Kidney capillary endothelial cell (primary cell): ENCODE data around the gene DNASE1L1.
"Not testable (repeated sequence)": the region's sequence is repeated elsewhere in the genome, so short reads cannot be mapped to it uniquely, and the experiment has no call there.

ENCODE experiments used
- DNase-seq: peaks from one replicate; pipeline ENCODE4 v3.0.0-alpha.2; 2018; ENCODE audit warnings: low spot score

The DNASE1L1 gene

DNA sequence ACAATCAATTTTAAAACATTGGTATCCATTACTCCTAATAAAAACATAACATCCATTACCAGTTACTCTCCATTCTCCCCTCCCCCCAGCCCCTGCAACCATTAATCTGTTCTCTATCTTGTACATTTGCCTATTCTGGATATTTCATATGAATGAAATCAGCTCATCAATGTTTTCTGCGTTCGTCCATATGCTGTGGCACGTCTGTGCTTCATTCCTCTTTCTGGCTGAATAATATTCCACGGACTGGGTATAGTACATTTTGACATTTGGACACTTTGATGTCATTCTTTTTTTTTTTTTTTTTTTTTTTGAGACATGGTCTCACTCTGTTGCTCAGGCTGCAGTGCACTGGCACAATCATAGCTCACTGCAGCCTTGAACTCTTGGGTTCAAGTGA is 5.2 kb downstream of the DNASE1L1 start:
- no peak for DNase-seq

DNA sequence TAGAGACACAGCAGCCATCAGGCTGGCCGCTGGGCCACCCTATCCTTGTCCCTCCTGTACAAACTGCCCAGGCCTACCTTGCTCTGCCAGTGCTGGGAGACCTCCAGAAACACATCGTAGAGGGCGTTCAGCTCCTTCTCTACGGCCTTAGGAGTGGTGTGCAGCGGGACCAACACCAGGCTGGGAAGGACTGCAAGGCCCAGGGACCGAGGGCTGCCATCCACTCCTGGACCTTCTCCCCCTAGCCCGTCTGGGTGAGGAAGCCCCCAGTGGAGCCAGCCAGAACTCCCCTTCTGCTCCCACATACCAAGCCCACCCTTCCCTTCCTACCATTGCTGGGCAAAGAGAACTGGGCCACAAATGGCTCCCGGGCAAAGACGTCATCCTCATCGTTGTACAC is 5.9 kb downstream of the DNASE1L1 start:
- no peak for DNase-seq

DNA sequence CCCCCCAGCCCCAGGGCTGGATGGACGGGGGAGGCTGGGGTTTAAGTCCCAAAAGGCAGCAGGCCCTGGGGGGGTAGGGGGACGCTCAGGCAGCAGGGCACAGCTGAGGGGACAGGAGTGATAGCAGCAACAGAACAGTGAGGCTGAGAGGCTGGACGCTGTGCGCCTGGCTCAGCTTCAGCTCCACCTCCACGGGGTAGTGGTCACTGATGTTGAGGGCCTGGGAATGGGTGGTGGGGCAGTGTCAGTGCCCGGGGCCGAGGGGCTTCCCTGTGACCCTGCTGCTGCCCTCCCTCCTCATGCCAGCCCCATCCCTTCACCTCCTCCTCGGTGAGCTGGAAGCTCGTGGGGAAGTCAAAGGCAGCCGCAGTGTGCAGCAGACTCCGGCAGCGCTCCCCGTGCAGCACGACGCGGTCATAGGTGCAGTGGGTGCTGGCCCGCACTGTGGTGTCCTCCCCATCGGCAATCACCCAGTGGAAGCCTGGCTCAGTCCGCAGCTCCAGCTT is 6.4 kb downstream of the DNASE1L1 start:
- no peak for DNase-seq

DNA sequence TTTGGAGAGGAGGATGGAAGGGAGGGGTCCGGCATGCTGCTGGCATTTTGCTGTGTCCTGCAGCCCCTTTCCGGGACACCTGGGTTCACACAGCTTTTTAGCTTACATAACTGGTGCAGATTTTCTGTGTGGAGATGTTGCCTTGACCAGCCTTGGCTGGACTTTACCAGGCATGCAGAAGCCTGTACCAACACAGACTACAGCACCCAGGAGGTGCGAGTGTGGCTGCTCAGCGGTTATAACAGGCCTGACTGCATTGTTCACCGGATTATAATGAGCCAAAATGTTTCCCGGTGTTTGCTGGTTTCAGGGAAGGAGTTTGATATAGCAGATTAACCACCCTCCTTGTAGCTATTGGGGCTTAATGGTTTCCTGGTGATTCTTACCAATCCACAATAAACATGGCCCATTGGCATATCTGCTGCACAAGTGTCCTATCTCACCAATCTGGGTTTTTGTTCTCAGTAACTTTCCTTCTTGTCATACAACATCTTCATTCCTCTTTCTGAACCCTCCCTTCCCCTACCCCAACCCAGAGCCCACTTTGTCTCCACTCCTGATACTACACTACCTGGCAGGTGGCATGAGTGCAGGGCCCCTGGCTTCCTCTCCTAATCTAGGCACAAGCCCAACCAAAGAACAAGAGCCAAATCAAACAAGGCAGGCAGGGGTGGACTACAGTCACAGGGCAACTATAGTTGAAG is 7.0 kb downstream of the DNASE1L1 start:
- DNase-seq, result no peak

DNA sequence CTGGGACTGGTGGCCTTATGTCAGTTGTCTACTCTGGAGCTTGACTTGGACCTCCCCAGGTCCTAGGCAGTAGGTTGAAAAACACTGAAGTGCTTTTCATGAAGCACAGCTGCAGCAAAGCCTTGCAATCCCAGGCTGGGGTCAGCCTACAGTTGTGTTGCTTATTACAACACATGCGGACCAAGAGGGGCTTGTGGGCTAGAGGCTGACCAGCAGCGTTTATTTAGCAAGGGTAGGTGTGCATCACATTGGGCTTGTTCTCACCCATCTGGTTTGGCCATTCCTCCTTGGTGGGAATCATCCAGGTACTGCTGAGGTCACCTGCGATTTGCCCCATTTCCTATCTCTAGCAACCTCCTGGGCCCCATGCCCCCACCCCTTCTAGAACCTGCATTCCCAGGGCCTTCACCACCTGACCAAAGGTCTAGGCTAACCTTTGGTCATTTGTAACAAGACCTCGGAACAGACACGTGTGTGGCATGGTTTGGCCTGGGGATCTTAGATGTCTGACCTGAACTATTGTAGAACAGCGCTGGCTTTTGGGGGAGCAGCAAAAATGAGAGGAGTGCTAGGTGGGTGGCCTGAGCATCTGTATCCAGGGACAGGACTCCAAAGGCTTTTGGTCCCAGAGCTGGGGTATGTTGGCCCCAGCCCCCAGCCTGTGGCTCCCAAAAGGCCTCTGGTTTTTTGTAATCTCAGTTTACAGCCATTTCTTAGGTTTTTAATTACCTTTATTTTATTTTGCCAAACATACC is 7.8 kb downstream of the DNASE1L1 start:
- no peak for DNase-seq

DNA sequence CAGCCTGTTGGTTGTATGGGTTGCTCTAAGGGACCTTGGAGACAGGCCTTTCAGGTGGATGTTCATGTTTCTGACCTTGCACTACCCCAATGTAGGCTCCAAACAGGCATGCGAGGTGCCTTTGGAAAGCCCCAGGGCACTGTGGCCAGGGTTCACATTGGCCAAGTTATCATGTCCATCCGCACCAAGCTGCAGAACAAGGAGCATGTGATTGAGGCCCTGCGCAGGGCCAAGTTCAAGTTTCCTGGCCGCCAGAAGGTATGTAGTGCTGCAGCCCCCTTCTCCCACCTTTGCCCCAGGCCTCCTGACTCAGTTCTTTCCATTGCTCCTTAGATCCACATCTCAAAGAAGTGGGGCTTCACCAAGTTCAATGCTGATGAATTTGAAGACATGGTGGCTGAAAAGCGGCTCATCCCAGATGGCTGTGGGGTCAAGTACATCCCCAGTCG is 8.7 kb downstream of the DNASE1L1 start:
- not testable (repeated sequence) for DNase-seq

DNA sequence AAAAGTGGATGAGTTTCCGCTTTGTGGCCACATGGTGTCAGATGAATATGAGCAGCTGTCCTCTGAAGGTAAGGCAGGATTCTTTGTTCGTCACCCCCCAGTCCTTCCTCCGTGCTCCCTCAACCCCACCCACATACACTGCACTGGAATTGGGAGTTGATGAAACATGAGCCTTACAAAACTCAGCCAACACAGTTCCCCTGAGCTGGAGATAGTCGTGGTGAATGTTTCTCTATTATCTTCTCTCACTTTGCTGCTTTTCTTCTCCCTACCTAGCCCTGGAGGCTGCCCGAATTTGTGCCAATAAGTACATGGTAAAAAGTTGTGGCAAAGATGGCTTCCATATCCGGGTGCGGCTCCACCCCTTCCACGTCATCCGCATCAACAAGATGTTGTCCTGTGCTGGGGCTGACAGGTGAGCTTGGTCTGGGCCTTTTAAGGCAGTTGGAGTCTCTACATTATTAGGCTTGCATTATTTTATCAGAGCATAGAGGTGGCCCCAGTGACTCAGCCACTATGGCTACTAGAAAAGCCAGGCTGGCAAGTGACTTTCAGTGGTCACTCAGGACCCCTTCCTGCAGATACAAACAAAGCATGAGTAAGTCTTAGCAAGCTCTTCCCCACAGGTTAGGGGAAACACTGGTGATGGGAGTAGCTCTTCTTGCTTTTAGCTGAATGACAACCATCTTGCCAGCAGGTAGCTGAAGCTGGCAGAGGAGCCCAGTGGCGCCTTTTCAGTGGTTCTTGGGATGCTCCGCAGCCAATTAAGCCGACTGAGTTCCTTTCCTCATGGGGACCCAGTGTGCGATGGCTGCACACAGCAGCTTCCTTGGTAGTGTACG is 9.3 kb downstream of the DNASE1L1 start:
- DNase-seq, result no peak

DNA sequence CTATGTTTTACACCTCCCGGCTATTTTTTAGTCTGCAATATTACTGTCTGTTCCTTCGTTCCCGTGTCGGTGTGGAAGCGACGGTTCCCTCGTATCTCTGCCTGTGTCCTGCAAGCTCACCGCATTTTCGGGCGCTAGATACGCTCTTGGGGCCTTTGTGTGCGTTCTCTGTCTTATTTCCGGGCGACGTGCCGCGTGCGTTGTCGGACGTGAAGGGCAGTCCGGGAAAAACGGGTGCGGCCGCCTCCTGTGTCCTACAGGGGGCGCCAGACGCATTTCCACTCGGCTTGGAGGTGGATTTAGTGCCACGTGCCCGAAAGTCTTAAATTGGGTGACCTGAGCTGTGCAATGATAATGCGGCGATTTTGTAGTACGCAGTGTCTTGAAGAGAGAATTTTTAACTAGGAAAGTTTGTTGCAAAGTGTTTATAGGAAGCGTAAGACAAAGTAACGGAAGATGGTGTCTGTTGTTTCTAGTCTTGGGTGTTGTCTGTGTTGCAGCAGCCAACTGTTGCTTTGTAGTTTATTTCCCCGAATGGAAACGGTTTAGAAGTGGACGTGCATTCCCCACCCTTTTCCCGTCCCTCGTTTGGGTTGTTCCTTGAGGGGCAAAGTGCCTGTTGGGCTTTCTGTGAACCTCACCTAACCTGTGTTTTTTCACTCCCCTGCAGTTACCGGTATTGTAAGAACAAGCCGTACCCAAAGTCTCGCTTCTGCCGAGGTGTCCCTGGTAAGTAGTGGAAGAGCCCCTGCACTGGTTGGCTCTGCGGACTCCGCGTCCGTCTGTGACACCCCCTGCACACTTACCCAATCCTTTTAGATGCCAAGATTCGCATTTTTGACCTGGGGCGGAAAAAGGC is 10.2 kb downstream of the DNASE1L1 start:
- no peak for DNase-seq

DNA sequence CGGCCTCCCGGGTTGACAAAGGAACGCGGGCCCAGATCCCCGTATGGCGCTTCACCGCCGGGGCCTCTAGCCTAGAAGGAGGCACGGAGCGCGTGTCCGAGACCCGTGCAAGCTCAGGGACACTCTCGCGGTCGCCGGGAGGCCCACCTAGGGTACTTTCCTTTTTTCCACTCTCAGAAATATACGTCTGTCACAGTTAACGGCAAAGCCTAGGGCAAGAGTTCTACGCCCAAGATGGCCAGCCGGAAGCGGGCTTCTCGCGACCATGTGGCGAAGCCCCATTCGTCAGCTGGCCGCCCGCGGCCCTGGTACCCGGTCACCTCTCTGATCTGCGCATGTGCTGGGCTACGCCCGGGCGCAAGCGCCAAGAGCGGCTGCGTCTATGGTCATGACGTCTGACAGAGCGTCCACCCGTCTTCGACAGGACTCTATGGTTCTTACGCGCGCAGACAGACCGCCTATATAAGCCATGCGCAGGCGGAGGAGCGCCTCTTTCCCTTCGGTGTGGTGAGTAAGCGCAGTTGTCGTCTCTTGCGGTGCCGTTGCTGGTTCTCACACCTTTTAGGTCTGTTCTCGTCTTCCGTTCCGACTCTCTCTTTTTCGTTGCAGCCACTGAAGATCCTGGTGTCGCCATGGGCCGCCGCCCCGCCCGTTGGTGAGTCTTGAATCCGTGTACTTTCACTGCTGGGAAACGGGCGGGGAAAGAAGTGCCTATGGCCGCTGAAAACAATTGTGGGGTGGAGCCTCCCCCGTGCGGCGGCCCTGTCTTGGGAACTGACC is 11.0 kb downstream of the DNASE1L1 start, which contains the start of gene RPL10:
Gene RPL10 (plus strand): TSS at position 490 of the 780 bp plus-strand sequence. CDS start 143 bp downstream, at position 633.
- peak; percentile 76 for DNase-seq

DNA sequence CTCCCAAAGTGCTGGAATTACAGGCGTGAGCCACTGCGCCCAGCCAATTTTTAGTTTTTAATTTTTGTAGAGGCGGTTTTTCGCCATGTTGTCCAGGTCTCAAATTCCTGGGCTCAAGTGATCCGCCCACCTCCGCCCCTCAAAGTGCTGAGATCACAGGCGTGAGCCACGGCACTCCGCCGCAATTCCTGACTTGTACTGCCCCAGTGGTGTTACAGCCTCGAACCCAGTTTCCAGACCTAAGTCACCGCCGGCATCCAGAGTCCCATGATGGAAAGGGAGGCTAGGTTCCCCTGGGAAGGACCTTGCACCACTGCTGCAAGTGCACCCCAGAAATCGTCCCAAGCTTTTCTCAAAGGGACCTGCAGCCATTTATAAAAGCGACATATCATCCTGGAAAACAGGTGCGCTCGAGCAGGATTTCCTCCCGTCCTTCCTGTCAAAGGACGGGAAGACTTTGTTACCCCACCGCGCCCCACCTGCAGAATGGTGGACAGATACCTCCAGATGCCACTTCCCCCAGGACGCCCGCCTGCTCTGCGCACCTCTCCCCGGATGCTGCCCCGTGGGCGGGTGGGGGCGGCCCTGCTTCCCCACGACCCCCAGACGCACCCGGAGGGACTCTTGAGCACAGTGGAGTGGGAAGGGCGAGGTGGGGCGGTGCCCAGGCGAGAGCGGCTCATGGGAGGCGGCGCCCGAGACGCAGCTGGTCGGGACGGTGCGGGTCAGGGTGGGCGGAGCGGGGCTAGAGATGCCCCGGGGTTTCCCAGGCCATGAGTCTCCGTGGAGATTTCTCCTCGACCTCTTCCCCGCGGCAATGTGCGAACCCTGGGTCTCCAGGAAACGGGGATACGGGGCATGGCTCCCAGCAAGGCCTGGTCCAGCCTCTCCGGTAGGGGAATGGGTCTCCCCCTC is 11.8 kb downstream of the DNASE1L1 start:
- DNase-seq, result no peak

DNA sequence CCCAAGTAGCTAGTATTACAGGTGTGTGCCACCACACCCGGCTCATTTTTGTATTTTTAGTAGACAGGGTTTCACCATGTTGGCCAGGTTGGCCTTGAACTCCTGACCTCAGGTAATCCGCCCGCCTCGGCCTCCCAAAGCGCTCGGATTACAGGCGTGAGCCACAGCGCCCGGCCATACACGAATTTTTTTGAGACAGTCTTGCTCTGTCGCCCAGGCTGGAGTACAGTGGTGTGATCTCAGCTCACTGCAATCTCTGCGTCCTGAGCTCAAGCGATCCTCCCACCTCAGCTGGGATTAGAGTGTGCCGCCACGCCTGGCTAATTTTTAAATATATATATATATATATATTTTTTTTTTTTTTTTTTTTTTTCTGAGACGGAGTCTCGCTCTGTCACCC is 12.7 kb downstream of the DNASE1L1 start:
- not testable (repeated sequence) for DNase-seq

DNA sequence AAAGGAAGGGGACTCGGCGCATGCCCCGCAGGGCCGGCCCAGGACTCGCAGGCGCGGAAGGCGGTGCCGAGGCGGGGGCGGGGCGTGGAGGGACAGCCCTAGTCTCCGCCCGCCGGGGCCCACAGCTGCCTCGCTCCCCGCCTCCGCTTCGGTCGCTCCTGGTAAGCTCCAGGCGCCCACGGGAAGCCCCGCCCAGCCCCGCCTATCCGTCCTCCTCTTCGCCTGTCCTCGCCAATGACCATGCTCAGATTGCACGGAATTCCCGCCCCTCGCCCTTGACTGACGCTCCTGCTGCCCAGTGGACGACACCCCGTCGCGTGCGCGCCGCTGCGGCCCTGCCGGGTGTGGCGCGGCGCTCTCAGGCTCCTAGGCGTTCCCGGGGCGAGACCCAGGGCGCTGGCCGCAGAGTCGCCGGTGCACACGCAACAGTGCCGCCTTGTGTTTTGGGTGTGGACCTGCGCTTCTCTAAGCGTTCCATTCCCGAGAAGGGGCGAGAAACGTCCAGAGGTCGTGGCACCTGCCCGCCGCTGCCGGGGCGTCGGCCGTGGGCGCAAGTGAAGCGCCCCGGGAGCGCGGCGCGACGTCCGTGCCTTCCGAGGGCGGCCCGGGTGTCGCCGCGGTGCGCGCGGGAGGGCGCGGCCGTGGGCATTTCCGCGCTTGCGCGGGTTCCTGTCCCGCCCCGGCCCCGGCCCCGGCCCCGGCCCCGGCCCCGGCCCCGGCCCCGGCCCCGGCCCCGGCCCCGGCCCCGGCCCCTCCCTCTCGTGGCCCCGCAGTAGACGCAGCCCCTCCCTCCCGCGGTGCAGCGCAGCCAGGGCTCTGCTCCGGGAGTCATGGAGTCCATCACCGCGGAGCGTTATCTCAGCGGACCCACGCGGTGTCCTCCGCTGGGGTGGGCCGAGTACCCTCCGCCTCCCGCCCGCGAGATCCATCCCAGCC is 19.0 kb downstream of the DNASE1L1 start:
- DNase-seq, result not testable (repeated sequence)

DNA sequence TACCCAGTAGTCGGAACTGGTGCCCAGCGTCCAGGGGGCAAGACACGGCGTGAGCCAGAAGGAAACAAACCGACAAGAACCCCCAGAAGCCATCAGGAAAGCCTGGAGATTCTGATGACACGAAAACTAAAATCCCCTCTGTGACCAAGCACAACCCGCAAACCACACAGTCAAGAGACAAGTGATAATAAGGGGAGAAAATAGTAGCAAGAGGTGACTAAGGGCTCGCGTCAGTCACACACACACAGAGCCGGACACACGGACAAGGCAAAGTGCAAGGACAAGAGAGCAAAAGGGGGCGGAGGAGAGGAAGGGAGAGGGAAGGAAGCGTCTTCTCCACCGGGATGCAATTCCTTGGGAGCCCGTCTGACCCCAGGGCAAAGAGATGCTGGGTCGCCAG is 20.4 kb downstream of the DNASE1L1 start:
- DNase-seq, result not testable (repeated sequence)

DNA sequence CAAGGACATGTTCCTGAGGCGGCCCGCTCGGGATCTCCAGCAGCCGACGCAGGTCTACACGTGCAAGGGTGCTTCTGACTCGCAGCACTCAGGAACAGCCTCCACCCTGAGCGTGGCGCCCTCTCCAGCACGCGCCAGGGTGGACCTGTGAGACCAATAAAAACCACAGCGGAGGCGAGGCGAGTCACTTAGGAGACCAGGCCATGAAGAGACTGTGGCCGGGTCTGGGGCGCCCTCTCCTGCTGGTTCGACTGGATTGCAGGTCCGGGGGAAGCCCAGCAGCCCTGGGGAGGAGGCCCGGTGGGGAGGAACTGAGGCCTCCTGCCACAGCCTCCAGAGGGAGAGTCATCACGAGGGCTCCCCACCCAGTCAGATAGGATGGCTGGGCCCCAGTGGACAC is 21.0 kb downstream of the DNASE1L1 start:
- not testable (repeated sequence) for DNase-seq

DNA sequence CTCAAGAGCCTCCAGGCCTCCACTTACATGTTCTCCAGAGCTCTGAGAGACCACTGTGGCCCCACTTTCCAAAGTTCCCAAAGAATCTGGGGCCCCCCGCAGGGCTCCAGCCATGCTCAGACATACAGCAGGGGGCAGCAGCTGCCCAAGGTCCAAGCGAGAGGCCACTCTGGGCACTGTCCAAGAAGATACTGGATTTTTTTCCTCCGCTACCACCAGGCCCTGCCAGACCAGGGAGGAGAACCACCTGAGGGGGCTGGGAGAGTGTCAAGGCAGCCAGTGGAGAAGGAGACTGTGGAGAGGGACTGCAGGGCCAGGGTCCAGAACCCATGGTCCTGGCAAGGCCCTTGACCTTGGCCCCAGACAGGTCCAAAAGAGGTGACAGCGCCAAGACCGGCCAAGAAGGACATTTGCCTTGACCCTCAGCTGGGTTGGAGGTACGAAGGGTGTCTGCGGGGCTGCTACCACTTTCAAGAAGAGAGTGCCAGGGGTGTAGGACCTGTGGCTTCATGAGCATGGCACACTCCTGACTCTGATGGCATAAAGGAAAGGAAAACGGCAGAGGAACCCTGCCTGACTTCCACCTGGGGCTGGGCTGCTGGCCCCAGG is 24.7 kb downstream of the DNASE1L1 start:
- no peak for DNase-seq

DNA sequence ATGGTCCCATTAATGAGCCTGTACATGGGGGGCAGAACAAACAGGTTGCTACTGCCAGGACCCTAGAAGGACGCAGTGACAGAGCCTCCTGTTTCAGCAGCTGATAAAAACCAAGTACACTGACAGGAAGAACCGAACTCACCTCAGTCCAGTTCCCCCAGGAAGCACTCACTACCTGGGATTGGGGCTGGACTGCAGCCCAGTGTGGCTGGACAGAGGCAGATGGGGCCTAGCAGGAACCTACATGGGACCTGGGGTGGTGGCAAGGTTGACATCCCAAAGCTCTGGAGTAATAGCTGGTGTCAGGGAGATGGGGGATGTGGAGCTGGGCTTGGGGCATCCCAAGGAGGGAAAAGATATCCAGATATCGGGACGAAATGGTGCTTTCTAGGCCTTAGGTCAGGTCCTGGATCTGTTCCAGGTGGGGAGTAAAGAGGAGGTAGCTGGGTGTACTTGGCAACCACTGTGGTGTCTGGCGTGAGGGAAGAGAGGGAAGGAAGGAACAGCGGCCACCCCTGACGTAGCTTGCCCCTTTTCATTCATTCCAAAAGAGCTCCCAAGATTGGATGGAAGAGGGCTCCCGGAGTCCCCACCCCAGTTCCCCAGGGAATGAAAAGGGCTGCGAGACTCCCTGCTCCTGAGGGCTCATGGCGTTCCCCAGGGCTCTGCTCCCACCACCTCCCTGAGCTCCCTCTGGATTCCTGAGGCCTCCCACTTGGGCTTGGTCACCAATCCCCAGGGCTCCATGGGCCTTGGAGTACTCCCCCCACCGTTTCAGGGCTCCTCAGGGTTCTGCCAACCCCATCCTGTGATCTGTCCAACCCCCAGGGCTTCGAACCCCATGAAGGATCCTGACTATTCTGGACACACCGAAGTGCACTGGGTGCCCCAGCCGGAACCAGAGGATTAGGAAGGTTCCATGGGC is 25.4 kb downstream of the DNASE1L1 start:
- DNase-seq, result no peak
